ENCODE results near the gene ABHD17C.

- no peak for TF ChIP-seq POLR2A (IDR thresholded peaks at IDR 0.05; ENCODE audit: low read length)
- TF ChIP-seq GATA1 (IDR thresholded peaks at IDR 0.05; ENCODE audit: low read depth, low read length), result no peak
These were observed 25.3 kb upstream of the ABHD17C start for GRCh38 chr15:80669663-80670273.
